GM18526 (cell line): Measurements from ENCODE around the gene CLDN7.

Experiments used
- POLR2A ChIP-seq: IDR thresholded peaks from 3 replicates; pipeline ENCODE4 v1.6.1; 2011; ENCODE audit not compliant: insufficient read length; ENCODE audit errors: extremely low read depth

The CLDN7 gene

GRCh38 chr17:7262192-7262934 lies at the start of gene CLDN7:
TSS of gene CLDN7 (minus strand) at chr17:7262478. CDS start at chr17:7262043, 435 bp downstream.
- TF ChIP-seq POLR2A, result no peak

DNA sequence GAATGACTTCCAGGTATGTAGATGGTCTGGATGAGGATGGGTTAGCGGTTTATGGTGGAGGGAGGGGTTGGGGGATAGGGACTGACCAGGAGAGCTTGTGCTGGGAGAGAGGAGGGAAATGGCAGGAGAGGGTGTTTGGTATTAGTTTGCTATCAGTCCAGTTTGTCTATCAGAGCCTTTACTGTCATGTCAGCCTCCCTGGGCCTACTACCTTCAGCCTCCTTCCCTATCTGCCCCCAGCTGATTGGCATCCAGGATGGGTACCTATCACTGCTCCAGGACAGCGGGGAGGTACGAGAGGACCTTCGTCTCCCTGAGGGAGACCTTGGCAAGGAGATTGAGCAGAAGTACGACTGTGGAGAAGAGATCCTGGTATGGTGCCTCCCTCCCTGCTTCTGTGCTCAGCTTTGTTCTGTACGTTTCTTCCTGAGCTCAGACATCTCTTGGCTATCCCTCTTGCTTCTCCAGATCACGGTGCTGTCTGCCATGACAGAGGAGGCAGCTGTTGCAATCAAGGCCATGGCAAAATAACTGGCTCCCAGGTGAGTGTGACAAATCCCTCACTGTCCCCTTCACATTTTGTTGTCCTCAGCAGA lies 48.9 kb upstream of the CLDN7 start:
- no peak for TF ChIP-seq POLR2A

DNA sequence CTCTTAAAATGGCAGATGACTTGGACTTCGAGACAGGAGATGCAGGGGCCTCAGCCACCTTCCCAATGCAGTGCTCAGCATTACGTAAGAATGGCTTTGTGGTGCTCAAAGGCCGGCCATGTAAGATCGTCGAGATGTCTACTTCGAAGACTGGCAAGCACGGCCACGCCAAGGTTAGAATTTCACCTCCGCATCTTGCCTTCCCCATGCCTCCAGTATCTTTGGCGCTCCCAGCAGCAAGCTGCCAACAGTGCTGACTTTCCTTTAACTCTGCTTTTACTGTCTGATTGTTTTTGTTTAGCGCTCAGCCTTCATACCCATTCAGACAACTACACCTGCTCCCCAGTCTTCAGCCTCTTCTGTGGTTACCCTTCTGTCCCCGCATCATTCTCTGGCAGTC lies 47.4 kb upstream of the CLDN7 start:
- TF ChIP-seq POLR2A, result no peak

DNA sequence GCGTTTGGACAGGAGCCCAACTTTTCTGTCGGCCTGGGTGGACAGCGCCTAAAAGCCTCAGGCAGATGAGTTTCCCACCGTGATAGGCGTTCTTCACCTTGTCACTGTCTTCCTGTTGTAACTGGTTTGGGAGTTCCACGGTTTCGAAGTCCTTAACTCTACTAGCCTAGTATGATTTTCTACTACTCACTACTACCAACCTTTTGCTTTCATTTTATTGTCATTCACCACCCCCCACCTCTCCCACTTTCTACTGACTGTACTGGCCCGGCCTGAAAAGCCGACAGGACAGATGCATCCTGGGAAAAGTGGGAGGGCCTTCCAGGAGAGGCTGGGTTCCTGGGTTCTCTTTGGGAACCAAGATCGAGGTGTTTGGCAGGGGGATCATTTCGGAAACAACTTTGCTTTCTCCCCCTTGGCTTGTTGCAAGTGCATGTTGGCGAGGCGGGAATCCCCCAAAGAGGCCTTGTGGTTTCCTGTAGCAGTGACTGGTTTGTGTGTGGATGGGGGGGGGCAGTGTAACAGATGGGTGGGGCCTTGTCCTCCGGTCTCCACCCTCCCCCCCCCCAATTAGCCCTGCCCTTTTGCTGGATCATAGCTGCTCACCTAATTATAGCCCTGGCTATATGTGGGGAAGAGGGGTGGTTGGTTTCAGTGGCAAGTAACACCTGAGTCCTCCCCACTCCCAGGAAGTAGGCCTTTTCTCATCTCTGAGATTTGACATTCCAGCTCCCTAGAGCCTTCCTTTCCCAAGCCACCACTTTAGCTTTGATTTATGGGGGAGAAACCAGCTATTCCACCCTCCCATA lies 46.6 kb upstream of the CLDN7 start:
- no peak for TF ChIP-seq POLR2A

- TF ChIP-seq POLR2A, result peak; percentile 56
These were observed 45.7 kb upstream of the CLDN7 start for GRCh38 chr17:7307686-7308624.

- peak; percentile 69 for TF ChIP-seq POLR2A
These were observed 44.8 kb upstream of the CLDN7 start, which contains the start of gene EIF5A for GRCh38 chr17:7306911-7307685. TSS of gene EIF5A (plus strand) at chr17:7307628. CDS start at chr17:7309636, 2,008 bp downstream.

- TF ChIP-seq POLR2A, result no peak
These were observed 41.9 kb upstream of the CLDN7 start for GRCh38 chr17:7304179-7304578.

GRCh38 chr17:7296189-7296861 lies 34.0 kb upstream of the CLDN7 start:
- no peak for TF ChIP-seq POLR2A

DNA sequence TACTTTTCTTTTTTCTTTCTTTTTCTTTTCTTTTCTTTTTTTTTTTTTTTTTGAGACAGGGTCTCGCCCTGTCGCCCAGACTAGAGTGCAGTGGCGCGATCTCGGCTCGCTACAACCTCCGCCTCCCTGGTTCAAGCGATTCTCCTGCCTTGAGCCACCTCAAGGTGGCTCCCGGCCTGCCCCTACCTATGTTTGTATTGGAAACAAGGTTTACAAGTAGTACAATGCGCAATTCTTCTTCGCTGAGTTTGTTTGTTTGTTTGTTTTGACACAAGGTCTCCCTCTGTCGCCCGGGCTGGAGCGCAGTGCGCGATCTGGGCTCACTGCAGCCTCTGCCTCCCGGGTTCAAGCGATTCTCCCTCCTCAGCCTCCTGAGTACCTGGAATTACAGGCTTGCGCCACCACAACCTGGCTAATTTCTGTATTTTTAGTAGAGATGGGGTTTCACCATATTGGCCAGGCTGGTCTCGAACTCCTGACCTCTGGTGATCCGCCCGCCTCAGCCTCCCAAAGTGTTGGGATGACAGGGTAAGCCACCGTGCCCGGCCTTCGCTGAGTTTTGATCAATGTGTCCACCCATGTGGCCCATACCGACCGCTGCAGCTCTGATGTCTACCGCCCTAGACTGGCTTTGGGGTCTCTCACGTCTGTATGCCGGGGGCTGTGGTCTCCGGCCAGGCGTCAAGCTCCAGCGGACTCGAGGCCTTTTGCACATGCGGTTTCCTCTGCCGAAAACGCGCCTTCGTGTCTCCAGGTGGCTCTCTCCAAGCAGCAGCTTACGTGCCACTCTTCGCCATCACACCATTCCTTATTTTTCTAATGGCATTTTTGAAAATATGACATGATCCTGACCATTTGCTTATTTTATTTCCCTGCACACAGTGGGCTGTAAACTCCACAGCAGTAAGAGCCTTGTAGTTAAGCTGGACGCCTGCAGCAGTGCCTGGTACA lies 33.2 kb upstream of the CLDN7 start:
- TF ChIP-seq POLR2A, result no peak

GRCh38 chr17:7294614-7295153 lies 32.4 kb upstream of the CLDN7 start, which contains the start of gene YBX2:
TSS of gene YBX2 (minus strand) at chr17:7294639. CDS start at chr17:7294500, 139 bp downstream.
- no peak for TF ChIP-seq POLR2A

DNA sequence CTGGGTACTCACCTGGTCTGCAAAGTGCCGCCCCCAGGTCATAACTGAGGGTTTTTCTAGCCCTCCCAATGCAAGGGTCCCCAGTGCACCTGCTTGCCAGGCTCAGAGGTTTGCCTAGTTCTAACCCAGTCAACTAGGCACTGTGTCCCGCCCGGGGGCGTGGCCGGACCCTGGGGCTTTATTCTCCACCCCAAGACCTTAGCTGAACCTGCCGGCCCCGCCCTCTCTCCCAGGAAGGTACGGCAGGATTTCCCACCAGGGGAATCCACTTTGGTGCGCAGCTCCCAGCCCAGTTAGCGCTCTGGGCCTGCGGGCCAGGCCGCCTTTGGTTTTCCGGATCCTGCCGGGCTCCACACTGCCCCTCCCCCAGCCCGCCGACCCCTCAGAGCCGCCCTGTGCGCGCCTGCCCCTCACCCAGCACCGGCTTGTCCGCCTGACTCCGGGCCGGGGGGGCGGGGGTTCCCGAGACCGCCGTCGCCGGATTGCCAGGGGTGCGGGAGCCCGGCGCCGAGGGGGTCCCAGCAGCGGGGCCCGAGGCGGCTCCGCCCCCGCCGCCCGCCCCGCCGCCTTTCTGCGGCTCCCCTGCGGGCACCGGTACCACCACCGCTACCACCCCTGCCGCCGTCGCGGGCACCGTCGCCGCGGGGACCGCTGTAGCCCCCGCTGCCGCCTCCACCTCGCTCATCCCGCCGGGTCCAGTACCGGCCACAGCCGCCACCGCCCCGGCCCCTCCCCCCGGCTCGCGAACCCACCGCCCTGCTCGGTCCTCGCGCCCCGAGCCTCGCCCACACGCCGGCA lies 31.7 kb upstream of the CLDN7 start:
- no peak for TF ChIP-seq POLR2A

DNA sequence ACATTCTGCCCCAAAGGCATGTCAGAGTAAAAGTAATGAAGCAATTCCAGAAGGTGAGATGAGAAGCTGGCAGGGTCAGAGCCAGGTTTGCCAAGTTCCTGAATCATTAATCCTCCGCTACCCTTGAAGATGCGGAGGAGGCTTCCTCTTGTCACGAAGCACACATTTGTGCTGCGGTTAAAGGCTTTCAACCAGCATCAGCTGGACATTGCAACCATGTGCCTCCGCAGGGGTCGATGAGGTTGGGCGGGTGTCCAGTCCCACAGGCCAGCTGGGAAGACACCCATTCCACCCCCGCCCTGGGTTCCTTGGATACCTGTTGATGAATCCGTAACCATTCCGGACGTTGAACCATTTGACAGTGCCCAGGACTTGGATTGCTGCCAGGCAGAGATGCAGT lies 30.9 kb upstream of the CLDN7 start:
- no peak for TF ChIP-seq POLR2A
